ENCODE measurements around the gene ESRRG.
"Not testable (repeated sequence)": the region's sequence is repeated elsewhere in the genome, so short reads cannot be mapped to it uniquely, and the experiment has no call there.

Gene ESRRG

DNA sequence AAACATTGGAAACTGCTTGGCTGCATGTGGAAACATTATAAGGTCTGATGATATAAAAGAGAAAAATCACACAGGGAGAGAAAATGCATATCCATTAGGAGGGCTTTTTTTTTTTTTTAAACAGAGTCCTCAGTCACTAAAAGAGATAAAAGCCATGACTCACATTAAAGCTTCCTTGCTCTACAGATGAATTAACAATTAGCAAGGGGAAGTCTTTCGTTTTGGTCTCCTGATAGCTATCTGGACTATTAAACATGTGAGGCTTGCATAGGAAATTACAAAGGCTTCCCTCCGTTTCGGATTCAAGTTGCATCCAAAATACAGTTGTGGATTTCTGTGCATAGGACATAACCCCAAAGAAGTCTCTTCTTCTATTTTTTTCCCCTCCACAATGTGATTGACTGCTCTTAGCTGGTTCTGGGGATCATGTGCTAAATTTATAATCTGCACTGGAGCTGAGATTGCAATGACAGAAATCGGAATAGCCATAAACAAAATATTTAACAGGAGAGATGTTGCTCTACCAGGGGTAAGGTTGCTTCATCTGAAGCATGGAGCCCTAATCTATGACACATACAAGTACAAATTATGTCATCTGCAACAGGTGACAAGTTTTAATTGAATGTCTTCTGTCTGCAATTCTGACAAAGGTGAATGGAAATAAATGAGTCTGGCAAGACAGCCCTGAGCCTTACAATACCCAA lies 146.8 kb downstream of the ESRRG start:
- FAIRE-seq, result no peak
- no peak for DNase-seq (ENCODE audit: low spot score)

DNA sequence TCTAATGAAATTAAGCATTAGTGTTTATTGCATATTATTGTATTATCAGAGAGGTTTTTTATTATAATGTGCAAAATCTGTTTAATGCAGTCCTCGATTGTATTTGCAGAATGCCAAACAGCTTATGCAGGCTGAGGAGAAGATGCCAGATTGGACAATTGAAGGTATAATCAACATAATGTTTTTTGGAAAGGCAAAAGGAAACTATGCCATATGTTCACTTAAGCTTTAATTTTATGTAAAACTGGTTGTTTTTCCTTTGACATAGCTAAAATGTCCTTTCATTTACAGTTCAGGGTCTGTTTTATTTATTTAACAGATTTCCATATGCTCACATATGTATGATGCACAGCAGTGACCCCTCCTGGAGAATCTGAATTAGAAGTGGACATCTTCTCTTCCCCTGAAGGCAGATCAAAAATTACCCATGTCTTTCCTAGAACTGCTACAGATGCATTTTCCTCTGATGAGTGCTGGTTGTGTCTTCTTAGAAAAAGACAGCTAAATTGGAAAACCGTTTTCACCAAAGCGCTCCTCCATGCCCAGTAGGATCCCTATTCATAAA lies 156.5 kb downstream of the ESRRG start:
- no peak for DNase-seq (ENCODE audit: low spot score)
- no peak for FAIRE-seq

DNA sequence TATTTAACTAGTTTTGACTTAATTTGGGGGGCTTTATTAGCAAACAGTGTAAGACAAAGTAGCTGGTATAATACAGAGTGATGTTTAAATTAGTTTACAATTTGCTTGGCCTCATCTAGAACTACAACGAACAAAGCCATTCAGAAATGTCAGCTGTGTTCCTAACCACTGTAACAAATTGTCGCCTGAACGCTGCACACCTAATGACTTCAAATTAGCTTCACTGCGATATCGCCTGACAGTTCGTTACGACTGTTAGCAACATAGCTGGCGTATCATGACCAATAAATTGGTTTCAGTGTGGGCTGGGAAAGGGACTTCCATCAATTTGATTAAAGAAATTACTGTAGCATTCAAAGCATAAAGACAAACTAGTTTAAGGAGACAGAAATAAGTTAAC lies 160.1 kb downstream of the ESRRG start:
- DNase-seq (ENCODE audit: low spot score) (no peak), FAIRE-seq (no peak)

DNA sequence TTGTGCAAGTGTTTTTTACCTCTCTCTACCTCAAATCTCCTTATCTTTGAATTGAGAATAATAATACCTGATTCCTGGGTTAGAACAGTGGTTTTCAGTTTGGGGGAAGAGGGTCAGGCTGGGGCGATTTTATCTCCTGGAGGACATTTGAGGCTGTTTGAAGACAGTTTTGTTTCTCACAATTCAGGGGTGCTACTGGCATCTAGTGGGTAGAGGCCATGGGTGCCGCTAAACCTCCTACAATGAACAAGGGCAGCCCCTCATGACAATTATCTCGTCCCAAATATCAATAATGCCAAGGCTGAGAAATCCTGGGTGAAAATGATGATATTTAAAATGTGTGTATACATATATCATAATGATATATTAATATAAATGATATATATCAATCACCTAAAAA lies 160.8 kb downstream of the ESRRG start:
- DNase-seq (ENCODE audit: low spot score) (no peak), FAIRE-seq (no peak)

DNA sequence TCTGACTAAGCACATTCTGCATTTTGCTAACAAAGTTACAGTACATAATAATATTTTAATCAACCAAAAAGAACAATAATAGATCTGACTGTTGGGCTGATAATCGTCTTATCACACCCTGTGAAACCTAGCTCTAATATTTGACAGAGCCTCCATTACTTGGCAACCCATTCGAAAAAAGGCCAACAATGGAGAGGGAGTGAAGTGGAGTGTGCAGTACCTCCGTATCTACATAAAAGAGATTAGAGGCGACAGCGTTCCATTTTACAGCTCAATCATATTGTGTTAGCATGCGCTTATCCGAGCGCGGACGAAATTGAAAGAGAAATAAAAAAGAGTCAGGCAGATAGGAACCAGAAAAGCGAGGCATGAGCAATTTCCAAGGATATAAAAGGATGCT lies 162.7 kb downstream of the ESRRG start:
- FAIRE-seq, result no peak
- no peak for DNase-seq (ENCODE audit: low spot score)

DNA sequence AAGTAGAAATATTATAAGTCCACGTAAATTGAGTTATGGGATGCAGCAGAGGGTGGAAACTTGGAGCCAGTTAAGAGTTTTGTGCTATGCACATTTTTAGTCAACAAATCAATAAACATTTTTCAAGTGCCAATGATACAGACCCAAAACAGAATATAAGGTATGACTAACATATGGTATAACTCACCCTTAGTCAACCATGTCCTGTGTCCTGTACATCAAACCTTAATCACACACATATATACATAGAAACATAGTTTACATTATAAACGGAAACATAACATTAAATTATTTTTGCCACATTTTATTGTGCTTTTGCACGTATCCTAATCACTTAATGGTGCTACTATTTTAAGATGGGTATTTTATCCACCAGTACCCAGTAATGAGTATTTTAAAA lies 163.9 kb downstream of the ESRRG start:
- FAIRE-seq (no peak), DNase-seq (ENCODE audit: low spot score) (no peak)

DNA sequence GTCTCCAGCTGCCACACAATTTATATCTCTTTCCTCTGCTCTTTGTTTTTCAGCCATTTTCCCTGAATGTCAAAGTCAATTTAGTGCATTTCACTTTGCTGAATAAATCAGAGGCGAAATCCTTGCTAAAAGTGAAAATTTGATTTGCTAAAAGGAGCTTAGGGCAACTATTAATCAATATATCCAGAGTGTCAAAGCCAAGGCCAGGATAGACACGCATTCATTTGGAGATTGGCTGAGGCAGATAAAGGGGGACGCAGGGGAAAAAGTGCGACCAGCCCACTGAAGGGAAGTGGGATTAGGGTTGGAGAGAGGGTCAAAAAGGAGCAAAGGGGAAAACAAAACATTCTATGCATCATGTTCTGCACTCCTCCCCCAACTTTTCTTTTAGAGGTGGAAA lies 167.6 kb downstream of the ESRRG start:
- DNase-seq (ENCODE audit: low spot score) (no peak), FAIRE-seq (no peak)

DNA sequence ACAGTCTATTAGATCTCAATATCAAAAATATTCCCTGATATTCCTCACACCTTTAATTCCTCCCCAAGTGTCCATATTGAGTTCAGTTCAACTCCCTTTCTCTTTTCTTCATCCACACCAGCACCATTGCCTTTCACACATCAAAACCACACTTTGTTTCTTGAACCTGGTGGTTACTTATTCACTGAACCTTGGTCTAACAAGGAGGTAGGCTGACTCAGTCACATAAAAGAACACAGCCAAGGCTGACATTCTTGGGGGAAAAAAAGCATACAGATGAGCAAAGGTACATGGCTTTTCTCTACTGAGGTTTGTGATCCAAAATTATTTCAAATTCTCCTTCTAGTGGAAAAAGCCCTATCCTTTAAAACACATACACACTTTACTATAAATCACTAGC lies 168.3 kb downstream of the ESRRG start:
- FAIRE-seq (peak; percentile 88), DNase-seq (ENCODE audit: low spot score) (peak; percentile 44)

DNA sequence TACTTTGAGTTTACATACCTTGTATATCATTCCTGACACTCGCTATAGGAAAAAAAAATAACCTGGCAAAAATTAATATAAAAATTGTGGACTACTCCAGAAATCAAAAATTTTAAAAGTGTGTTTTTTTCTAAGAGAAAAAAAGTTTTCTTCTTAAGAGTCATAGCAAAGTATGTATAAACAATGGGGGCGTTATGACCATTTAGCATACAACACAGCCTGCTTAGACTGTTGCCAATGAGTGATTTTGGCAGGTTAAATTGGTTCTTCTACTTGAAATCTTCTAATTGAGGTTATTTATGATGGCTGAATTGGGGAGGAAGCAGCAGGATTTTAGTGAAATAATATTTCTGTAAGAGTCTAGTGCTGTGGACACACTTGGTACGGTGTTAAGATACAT lies 169.5 kb downstream of the ESRRG start:
- no peak for DNase-seq (ENCODE audit: low spot score)
- no peak for FAIRE-seq

DNA sequence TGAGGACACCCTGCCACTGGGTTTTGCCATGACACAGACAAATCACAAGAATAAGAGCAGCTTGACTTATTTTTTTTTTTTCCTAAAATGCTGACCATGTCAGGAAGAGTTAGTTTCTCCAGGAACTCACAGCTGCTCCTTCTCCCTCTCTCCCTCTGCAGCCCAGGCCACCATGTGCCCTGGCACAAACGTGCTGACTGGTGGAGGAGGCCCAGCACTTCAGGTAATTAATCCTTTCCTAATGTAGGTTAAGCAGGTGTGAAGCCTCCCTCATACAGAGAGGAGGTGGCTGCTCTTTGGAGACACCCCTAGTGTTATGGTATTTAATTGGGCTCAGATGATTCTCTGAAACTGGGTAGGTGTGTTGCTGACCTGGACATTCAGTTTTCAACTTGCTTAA lies 170.2 kb downstream of the ESRRG start:
- no peak for FAIRE-seq
- no peak for DNase-seq (ENCODE audit: low spot score)

DNA sequence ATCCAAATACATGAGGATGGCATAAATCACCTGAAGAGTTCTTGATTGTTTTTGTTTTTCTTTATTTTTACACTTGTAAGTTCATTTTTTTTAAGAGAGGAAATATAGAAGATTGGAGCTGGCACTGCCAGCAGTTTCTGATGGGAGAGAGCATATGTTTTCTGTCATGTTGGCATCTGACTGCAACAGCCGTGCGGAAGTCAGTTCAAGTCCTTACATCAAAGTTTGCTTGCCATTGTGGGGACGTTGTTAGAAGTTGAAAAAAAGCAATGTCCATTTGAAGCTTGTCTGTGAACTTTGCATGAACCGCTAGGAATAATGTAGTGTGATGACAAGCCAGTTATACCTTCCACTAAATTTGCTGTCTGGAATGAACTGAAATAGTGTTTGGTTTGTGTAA lies 173.4 kb downstream of the ESRRG start:
- FAIRE-seq (no peak), DNase-seq (ENCODE audit: low spot score) (no peak)

DNA sequence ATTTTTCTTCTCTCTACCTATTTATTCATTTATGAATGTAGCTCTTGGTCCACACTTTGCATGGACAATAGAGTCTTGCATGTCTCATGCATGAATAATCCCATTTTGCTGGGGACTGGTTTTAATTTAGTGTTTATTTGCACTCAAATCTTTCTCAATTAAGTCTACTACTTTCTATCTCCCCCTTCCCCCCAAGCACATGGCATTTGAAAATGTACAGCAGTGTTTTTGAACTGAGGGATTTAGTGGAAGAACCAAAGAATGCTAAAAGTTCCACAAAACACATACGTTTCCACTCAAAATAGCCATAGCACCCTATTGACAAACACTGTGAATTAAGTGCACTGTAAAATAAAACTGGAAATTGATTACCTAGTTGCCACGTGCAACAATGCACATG lies 180.5 kb downstream of the ESRRG start:
- FAIRE-seq (no peak), DNase-seq (ENCODE audit: low spot score) (no peak)

DNA sequence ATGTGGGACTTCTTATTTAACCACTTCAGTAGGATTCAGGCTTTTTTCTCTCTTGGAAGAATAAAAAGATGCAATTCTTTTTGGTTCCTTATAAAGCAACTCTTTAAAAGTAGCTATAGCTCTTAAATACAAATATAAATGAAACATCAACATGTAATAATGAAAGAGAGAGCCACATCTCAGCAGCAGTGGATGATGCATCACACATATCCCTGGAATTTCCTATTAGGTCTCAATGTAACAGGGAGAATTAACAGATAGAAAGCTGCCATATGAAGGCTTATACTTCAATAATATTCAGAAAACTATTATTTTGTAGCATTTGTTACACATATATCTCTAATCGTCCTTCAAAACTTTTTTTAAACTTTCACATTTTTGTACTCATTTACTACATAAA lies 181.0 kb downstream of the ESRRG start:
- no peak for FAIRE-seq
- DNase-seq (ENCODE audit: low spot score), result no peak

DNA sequence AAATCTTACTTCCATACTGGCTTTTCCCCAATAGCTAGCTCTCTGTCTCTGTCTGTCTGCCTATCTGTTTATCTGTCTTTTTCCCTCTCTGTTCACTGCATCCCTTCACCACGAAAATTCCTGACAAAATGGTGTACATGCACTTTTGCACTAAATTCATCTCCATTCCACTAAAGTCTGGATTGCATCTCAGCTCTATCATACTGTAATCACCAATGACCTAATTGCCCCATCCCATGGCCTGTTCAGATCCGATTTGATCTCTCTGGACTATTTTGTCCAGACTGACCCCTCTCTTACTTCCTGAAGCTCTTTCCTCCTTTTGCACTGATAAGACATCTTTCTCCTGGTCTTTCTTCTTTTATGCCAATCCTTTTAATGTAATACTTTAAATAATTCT lies 187.5 kb downstream of the ESRRG start:
- FAIRE-seq (no peak), DNase-seq (ENCODE audit: low spot score) (no peak)

DNA sequence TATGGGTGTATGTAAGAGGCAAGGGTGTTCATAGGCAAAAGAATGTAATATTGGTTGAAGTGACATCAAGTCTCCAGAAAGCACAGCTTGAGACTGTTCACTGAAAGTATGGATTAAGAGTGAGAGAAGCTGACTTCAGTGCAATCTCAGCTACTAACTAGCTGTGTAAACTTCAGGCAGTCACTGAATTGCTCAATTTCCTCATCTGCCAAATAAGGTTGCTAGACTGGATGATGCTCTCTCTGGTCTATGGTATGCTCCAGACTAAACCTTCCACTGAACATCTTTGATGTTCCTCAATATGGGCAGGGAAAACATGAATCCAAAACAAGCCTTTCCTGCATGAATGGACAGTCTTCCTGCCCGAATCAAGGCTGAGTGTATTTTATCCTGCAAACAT lies 188.2 kb downstream of the ESRRG start:
- DNase-seq (ENCODE audit: low spot score) (no peak), FAIRE-seq (no peak)

DNA sequence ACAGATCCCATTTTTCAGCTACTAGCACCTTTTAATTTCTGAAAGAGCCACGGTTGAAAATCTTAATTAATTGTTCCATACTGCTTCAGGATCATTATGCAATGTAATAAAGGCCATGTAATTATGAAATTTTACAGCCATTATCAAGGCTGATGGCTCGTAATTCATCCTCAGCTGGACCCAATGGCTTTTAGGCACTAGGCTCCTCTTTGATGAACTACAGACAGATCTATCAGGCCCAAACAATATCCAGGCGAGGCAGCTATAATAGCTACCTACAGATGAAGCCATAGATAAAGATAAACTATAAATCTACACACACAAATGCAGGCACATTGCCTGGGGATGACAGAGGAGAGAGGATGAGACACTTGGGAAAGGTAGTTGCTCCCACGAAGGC lies 189.5 kb downstream of the ESRRG start:
- no peak for FAIRE-seq

DNA sequence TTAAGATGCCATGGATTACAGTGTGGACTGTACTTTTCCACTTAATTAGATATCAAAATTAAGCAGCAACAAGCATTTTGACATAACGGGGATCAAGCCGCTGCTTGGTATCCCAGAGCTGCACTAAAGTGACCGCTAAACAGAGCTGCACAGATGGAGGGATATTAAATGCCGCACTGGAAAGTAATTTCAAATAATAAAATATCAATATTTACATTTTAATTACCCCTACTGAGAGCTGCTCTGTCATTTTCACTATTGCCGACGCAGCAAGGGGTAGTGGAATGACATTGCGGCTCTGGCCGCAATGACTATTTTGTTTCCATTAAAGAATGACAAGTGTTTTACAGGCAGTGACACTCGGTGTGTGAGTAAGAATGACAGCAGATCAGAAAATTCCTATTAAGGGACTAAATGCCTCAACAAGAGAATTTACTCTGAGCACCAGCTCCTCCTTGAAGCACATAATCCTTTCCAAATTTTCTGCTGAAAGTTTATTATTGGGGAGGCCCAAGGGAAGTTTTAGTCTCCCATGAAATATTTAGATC lies 190.9 kb downstream of the ESRRG start:
- no peak for DNase-seq (ENCODE audit: low spot score)

More for the DNA sequence above, 189.5 kb downstream of the ESRRG start:
- DNase-seq (ENCODE audit: low spot score), result no peak

DNA sequence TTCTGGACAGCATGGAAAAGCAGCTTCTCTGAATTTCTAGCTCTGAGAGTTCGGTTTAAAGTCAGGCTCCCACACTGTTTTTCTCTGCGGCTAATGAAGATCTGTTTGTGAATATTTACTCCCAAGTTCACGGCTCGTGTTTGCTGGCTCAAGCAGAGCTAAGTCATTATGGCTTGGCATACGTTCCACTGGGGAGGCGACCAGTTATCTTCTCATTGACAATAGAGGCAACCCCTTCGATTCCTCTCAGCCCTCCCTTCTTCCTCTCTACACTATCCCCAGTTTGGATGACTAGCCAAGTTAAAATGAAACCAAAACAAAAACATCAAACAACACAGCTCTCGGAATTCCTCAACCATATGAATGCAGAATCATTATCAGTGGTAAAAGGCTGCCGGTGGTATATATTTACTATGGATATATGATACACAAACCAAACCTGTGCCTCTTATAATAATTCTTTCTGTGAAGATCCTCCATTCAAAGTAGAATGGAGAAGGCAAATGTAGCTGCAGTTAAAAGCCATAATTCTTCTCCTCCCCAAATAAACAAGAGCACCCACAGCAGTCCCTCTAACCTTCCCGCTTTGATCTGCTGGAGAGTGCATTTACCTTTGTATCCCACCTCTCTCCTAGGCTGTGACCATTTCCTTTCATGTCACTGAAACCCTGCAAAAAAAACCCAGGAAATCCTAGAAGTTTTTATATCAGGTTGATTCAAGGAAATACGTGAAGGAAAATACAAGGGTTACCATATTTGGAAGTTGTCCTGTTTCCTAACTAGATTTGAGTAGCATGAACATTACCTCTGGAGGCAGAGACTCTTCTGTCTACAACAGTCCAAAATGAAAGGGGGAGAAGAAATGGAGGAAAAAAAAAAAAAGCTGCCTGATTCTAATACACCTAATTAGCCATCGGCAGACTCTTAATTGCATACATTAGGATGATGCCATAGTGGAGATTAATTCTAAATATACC lies 191.7 kb downstream of the ESRRG start:
- DNase-seq (ENCODE audit: low spot score) (no peak), FAIRE-seq (no peak)

More for the DNA sequence above, 190.9 kb downstream of the ESRRG start:
- no peak for FAIRE-seq

DNA sequence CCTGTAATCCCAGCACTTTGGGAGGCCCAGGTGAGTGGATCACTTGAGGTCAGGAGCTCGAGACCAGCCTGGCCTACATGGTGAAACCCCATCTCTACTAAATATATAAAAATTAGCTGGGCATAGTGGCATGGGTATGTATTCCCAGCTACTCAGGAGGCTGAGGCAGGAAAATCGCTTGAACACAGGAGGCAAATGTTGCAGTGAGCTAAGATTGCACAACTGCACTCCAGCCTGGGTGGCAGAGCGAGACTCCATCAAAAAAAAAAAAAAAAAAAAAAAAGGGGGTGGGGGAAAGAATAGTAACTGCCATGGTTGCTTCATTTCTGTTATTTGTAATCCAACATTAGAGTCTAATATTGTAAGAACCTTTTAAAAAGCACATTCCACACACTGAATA lies 193.4 kb downstream of the ESRRG start:
- not testable (repeated sequence) for DNase-seq (ENCODE audit: low spot score); FAIRE-seq

DNA sequence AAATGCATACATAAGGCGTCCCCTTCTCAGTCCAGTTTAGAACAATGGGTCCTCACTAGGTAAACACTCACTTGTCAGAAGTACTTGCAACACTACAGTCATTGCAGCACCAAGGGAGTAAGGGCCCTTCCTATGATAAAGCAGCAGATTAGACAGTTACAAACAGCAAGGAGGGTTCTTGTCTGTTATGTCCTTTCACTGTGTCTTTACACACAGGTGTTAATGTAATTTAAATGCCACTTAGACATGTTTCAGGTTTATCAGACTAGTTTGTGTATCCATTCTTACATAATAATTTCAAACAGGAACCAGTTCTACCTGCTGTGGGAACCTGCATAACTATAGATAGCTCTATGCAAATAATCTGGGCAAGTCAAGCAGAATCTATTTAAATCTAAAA lies 194.4 kb downstream of the ESRRG start:
- no peak for FAIRE-seq

DNA sequence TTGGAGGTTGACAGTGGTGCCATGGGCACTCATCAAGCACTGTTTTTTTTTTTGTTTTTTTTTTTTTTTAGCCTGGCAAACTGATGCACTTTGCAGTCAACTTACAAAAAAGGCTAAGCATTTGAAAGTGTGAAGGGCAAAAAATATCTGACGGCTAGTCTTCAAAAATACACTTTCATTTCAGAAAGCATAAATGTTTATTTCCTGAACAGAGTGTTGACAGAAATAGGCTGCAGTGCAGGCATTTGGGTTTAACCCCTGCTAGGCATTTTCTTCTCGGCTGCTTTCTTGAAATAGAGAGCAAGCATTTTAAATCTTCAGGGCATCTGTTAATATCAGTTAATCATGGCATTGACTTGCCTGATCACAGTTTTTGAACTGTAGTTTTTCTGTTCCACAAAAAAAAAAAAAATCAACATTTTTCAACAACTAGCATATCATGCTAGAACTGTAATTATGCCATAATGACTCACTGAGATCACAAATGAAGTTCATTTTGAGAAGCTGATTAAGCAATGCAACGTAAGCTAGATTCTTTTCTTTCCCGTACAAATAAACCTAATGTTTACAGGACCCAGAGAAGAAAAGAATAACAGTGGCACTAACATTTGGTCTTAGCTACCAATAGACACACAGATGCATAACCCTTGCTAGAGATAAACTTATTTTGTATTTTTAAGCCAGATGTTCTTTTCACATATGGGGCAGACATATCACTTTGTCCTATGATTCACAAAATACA lies 199.6 kb downstream of the ESRRG start:
- FAIRE-seq (no peak), DNase-seq (ENCODE audit: low spot score) (no peak)

More for the DNA sequence above, 194.4 kb downstream of the ESRRG start:
- DNase-seq (ENCODE audit: low spot score), result no peak
